ENCODE data around the gene TMEM89.

Gene TMEM89

DNA sequence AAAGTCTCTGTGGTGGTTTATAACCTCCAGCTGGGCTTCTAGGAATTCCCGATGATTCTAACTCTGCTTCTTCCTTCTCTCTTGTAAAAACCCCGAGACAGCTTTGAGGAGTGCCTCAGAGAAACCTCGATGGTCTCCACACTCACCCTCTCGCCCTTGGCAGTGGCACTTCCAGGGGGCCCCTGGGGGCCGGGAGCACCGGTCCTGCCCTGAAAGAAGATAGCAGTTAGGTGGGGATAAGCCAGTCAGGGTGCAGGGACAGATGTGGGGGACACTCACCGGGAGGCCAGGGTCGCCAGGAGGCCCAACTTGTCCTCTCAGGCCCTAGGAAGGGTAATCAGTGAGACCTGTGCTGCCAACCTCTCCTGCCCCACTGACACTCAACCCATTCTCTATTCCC is 36.2 kb downstream of the TMEM89 start:
- DNase-seq: no peak

DNA sequence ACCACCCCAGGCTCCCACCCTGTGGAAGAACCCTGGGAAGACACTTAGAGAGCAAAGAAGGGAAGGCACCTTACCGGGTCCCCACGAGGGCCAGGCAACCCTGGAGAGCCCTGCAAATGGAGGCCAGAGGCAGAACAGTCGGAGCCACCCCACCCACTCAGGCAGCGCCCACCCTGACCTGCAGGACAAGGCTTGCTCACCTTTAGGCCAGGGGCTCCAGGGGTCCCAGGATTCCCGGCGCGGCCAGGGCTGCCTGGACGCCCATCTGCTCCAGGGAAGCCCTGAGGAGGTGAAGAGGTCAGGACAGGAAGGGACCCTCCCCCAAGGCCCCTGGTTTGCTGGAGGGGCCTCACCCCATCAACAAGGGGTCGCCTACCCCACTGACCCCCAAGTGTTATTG is 36.7 kb downstream of the TMEM89 start:
- no peak for DNase-seq

DNA sequence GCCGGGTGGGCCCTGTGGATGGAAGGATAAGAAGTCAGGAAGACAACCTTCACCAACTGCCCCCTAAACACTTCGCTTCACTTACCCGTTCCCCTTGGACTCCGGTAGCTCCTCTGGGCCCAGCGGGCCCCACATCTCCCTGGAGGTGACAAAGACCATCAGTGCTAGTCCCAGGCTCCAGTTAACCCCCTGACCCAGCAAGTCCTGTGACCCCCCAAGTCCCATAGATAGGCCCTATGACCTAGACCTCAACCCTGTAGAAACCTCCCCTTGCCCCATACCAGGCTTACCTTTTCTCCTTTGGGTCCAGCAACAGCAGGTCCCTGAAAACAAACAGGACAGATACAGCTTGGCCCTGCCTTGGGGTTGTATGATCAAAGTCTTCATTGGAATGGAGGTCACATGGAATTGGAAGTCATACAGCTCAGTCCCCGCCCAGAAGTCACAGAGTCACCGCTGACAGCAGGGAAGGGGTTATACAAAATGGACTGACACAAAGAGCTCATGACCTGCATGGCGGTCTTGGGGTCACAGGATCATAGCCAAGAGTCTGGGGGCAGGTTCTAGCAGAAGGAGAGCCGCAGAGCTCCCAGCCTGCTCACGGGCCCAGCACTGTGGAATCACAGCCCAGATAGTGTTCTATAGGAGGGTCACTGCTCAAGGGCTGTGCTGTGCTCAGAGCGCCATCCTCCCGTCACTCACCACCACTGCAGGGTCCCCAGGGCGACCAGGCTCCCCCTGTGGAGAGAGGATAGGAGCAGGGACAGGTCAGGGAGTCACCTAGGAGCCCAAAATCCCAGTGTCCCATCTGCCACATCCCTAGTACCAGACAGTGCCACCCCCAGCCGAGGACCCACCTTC is 39.7 kb downstream of the TMEM89 start:
- DNase-seq: no peak

DNA sequence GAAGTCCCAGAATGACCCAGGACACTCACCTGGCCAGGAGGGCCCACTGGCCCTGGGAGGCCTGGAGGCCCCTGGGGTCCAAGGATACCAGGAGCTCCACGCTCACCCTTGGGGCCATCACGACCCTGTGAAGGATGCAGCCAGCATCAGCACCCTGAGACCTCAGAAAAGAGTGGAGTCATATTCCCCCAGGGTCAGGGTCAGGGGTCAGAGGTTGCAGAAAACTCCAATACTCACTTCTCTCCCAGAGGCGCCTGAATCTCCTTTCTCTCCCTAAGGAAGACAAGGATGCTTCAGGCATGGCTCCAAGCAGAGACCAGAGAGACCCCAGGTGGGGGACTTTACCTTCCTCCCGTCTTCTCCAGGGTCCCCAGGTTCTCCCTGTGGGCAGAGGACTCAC is 44.9 kb downstream of the TMEM89 start:
- no peak for DNase-seq

DNA sequence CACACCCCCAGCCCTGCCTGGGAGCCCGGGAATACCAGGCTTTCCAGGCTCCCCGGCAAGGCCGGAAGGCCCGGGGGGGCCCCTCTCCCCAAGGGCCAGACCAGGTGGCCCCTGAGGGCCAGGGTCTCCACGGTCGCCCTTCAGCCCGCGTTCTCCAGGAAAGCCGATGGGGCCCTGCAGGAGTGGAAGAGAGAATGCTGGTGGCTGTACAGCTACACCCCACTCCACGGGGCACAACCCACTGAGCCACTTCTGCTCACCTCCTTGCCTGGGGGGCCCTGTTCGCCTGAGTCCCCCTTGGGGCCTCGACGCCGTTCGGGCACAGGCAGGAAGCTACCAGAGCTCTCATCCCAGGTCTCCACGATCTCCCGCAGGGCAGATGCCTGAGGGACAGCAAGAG is 46.2 kb downstream of the TMEM89 start:
- DNase-seq: no peak

DNA sequence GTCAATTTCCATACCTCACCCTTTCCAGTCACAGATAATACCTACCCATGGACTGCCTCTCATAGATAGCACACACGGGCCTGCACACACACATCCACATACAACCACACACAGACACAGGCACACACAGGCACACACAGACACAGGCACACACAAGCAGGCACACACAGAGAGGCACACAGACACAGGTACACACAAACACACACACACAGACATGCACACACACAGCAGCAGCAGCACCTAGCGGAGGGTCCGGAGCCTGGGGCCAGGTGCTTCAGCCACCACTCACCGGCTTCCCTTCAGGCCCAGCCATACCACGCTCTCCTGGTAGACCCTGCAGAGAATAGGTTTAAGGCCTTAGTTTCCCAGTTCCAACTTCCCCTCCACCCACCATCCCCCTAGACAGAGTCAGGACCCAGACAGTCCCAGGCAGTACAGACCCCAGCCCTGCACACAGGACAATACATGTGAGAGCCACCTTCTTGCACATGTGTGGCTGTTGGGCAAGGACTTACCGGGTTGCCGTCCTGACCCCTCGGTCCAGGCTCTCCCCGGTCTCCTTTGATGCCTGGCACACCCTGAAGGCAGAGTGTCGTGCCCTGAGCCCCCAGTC is 47.5 kb downstream of the TMEM89 start:
- DNase-seq: no peak

DNA sequence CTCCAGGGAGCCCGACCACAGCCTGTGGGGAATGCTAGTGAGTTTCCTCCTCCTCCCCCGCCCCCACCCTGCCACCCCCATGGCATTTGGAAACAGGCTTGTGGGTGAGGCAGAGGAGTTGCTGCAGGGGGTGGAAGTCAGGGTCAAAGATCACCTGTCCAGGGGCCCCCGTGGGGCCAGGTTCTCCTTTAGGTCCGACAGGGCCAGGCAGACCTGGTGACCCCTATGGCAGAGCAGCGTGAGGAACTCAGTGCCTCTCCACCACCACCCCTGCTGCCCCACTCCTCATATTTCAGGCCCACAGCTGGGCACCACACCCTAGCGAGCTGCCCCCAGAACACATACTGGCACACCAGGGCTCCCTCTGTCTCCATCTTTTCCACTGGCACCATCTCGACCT is 49.1 kb downstream of the TMEM89 start:
- no peak for DNase-seq

DNA sequence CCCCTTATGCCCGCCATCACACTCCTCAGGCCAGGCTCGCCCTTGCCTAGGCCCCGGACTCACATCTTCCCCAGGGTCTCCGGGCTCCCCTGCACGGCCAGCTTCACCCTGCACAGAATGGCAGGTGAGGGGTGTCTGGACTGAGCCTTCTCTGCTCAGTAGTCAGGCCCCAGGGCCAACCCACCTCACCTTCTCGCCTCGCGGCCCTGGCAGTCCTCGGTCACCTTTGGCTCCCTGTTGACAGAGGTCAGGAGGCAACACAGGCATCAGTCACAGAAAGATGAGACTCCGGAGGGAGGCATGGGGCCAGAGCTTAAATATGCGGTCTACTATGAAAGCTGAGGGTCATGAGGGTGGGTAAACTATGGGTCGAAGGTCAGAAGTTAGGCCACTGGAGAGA is 49.6 kb downstream of the TMEM89 start:
- no peak for DNase-seq
